ENCODE data around the gene STYXL1.

The STYXL1 gene

GRCh38 chr7:75988568-75989499 lies 59.0 kb downstream of the STYXL1 start:
- Mint-ChIP-seq H3K4me3 (no peak overlapping the region), H3K27me3 (no peaks in the 10 kb centered on the region), H3K9me3 (no peaks in the 10 kb centered on the region), H3K4me1 (ENCODE audit: low read depth) (peaks cover 30% of the 10 kb centered on the region), H3K27ac (no peak overlapping the region), H3K36me3 (ENCODE audit: low read depth) (peaks cover 67% of the 10 kb centered on the region)
- intact Hi-C loops (cut with micrococcal nuclease): no loop called here

GRCh38 chr7:75987805-75988567 lies 59.8 kb downstream of the STYXL1 start:
- Mint-ChIP-seq H3K27ac (no peak overlapping the region), H3K27me3 (no peaks in the 10 kb centered on the region), H3K36me3 (ENCODE audit: low read depth) (peaks cover 76% of the 10 kb centered on the region), H3K4me1 (ENCODE audit: low read depth) (peaks cover 22% of the 10 kb centered on the region), H3K4me3 (no peak overlapping the region), H3K9me3 (no peaks in the 10 kb centered on the region)
- intact Hi-C loops (cut with micrococcal nuclease): no loop called here

- peaks cover 21% of the 10 kb centered on the region for H3K4me1 Mint-ChIP-seq (ENCODE audit: low read depth)
- H3K36me3 Mint-ChIP-seq (ENCODE audit: low read depth): peaks cover 83% of the 10 kb centered on the region
- H3K27ac Mint-ChIP-seq: no peak overlapping the region
- H3K9me3 Mint-ChIP-seq: no peaks in the 10 kb centered on the region
- intact Hi-C loops (cut with micrococcal nuclease): no loop called here
- no peak overlapping the region for H3K4me3 Mint-ChIP-seq
- H3K27me3 Mint-ChIP-seq: no peaks in the 10 kb centered on the region
These were observed 60.6 kb downstream of the STYXL1 start for GRCh38 chr7:75987026-75987804.

- no peak overlapping the region for H3K4me3 Mint-ChIP-seq
- peaks cover 93% of the 10 kb centered on the region for H3K36me3 Mint-ChIP-seq (ENCODE audit: low read depth)
- H3K9me3 Mint-ChIP-seq: no peaks in the 10 kb centered on the region
- peaks cover 21% of the 10 kb centered on the region for H3K4me1 Mint-ChIP-seq (ENCODE audit: low read depth)
- no peaks in the 10 kb centered on the region for H3K27me3 Mint-ChIP-seq
- intact Hi-C loops (cut with micrococcal nuclease): no loop called here
- no peak overlapping the region for H3K27ac Mint-ChIP-seq
These were observed 61.5 kb downstream of the STYXL1 start for GRCh38 chr7:75986147-75986781.

GRCh38 chr7:75985518-75986146 lies 62.2 kb downstream of the STYXL1 start:
- H3K4me1 Mint-ChIP-seq (ENCODE audit: low read depth): peaks cover 16% of the 10 kb centered on the region

GRCh38 chr7:75985009-75985517 lies 62.7 kb downstream of the STYXL1 start:
- H3K4me1 Mint-ChIP-seq (ENCODE audit: low read depth): peaks cover 12% of the 10 kb centered on the region
- no peak overlapping the region for H3K4me3 Mint-ChIP-seq
- peaks cover 93% of the 10 kb centered on the region for H3K36me3 Mint-ChIP-seq (ENCODE audit: low read depth)

More at GRCh38 chr7:75985518-75986146, 62.2 kb downstream of the STYXL1 start:
- Mint-ChIP-seq H3K36me3 (ENCODE audit: low read depth) (peaks cover 93% of the 10 kb centered on the region), H3K27ac (no peak overlapping the region), H3K9me3 (no peaks in the 10 kb centered on the region), H3K27me3 (no peaks in the 10 kb centered on the region), H3K4me3 (no peak overlapping the region)
- intact Hi-C loops (cut with micrococcal nuclease): no loop called here

GRCh38 chr7:75984130-75985008 lies 63.4 kb downstream of the STYXL1 start:
- Mint-ChIP-seq H3K27me3 (no peaks in the 10 kb centered on the region), H3K4me3 (no peak overlapping the region), H3K4me1 (ENCODE audit: low read depth) (peaks cover 5% of the 10 kb centered on the region), H3K9me3 (no peaks in the 10 kb centered on the region), H3K27ac (no peak overlapping the region), H3K36me3 (ENCODE audit: low read depth) (peaks cover 93% of the 10 kb centered on the region)
- intact Hi-C loops (cut with micrococcal nuclease): no loop called here

More at GRCh38 chr7:75985009-75985517, 62.7 kb downstream of the STYXL1 start:
- no peaks in the 10 kb centered on the region for H3K27me3 Mint-ChIP-seq
- H3K9me3 Mint-ChIP-seq: no peaks in the 10 kb centered on the region
- H3K27ac Mint-ChIP-seq: no peak overlapping the region
- intact Hi-C loops (cut with micrococcal nuclease): no loop called here

GRCh38 chr7:75983471-75984129 lies 64.2 kb downstream of the STYXL1 start:
- Mint-ChIP-seq H3K27ac (no peak overlapping the region), H3K36me3 (ENCODE audit: low read depth) (peaks cover 99% of the 10 kb centered on the region), H3K4me1 (ENCODE audit: low read depth) (peaks cover 5% of the 10 kb centered on the region), H3K9me3 (no peaks in the 10 kb centered on the region), H3K4me3 (no peak overlapping the region), H3K27me3 (no peaks in the 10 kb centered on the region)
- intact Hi-C loops (cut with micrococcal nuclease): no loop called here

- intact Hi-C loops (cut with micrococcal nuclease): no loop called here
- no peaks in the 10 kb centered on the region for H3K27me3 Mint-ChIP-seq
- H3K4me3 Mint-ChIP-seq: no peak overlapping the region
- H3K9me3 Mint-ChIP-seq: no peaks in the 10 kb centered on the region
- peaks cover 97% of the 10 kb centered on the region for H3K36me3 Mint-ChIP-seq (ENCODE audit: low read depth)
- no peak overlapping the region for H3K27ac Mint-ChIP-seq
- H3K4me1 Mint-ChIP-seq (ENCODE audit: low read depth): no peaks in the 10 kb centered on the region
These were observed 65.3 kb downstream of the STYXL1 start for GRCh38 chr7:75982306-75983064.

GRCh38 chr7:75981453-75982305 lies 66.1 kb downstream of the STYXL1 start:
- Mint-ChIP-seq H3K4me1 (ENCODE audit: low read depth) (no peaks in the 10 kb centered on the region), H3K9me3 (no peaks in the 10 kb centered on the region), H3K27me3 (no peaks in the 10 kb centered on the region), H3K27ac (no peak overlapping the region), H3K36me3 (ENCODE audit: low read depth) (peaks cover 97% of the 10 kb centered on the region), H3K4me3 (no peak overlapping the region)
- intact Hi-C loops (cut with micrococcal nuclease): no loop called here

- intact Hi-C loops (cut with micrococcal nuclease): no loop called here
- Mint-ChIP-seq H3K27me3 (no peaks in the 10 kb centered on the region), H3K36me3 (ENCODE audit: low read depth) (peaks cover 97% of the 10 kb centered on the region), H3K9me3 (no peaks in the 10 kb centered on the region), H3K4me1 (ENCODE audit: low read depth) (no peaks in the 10 kb centered on the region), H3K4me3 (no peak overlapping the region), H3K27ac (no peak overlapping the region)
These were observed 66.7 kb downstream of the STYXL1 start for GRCh38 chr7:75981203-75981452.
